Endothelial cell of umbilical vein (primary cell): Measurements from ENCODE around the gene EML6. TPM values are rescaled to one million over a fixed set of nuclear protein-coding genes. Genes with fewer than 3 reads are reported as not detected.

Experiments used
- BruUV-seq: library from RNA; stranded (reverse); fragments of 400-500 nt; replicated peaks from 2 replicates; lab custom pipeline; 2021; lab: Mats Ljungman, UMichigan
- CTCF ChIA-PET: fragments of 300-600, 350-600 bp; sonication (Branson Sonifier 250); formaldehyde crosslinking; loops from one replicate; lab custom pipeline; 2021; ENCODE audit warnings: antibody characterized with exemption, inconsistent platforms; lab: Charles Lee
- POLR2A ChIA-PET: fragments of 300-600, 350-600 bp; sonication (Branson Sonifier 250); formaldehyde crosslinking; loops from one replicate; lab custom pipeline; 2021; ENCODE audit warnings: antibody characterized with exemption, inconsistent platforms; lab: Charles Lee
- DNase-seq: peaks from one replicate; pipeline ENCODE4 v3.0.0-alpha.2; 2011; ENCODE audit warnings: low read depth, low spot score
- FAIRE-seq: peaks from 2 replicates; lab custom pipeline; 2011; peaks lifted over from hg19 to GRCh38; lab: Jason Lieb, UNC
- H2AFZ ChIP-seq: 2 replicates; pipeline ENCODE4 v1.6.0; 2012; ENCODE audit warnings: low read depth, low read length, control low read depth, inconsistent platforms
- H3K27ac ChIP-seq: 2 replicates; pipeline ENCODE4 v1.5.1; 2011; ENCODE audit warnings: low read depth, mild to moderate bottlenecking, control low read depth, low read length, moderate library complexity; ENCODE audit not compliant: insufficient read depth
- H3K27me3 ChIP-seq, 2 experiments: 2 replicates each; pipeline versions ENCODE4 v1.6.0 to v1.6.1; 2011; ENCODE audit warnings: low read length in 2 of 2, mixed read lengths in 1 of 2; ENCODE audit not compliant: control insufficient read depth in 2 of 2, insufficient read depth in 2 of 2
- H3K36me3 ChIP-seq, 2 experiments: 2 replicates in 1 of 2; 3 replicates in 1 of 2; pipeline ENCODE4 v1.5.1; 2011; ENCODE audit warnings: low read length in 2 of 2, mild to moderate bottlenecking in 1 of 2, moderate library complexity in 1 of 2; ENCODE audit not compliant: control insufficient read depth in 2 of 2, insufficient read depth in 2 of 2; ENCODE audit errors: extremely low read depth in 1 of 2
- H3K4me1 ChIP-seq: 3 replicates; pipeline ENCODE4 v1.5.1; 2011; ENCODE audit warnings: mild to moderate bottlenecking, low read length; ENCODE audit not compliant: control insufficient read depth, insufficient read depth; ENCODE audit errors: extremely low read depth
- H3K4me2 ChIP-seq: 2 replicates; pipeline ENCODE4 v1.6.1; 2011; ENCODE audit warnings: low read length, control low read depth, mixed read lengths; ENCODE audit not compliant: insufficient read depth
- H3K4me3 ChIP-seq, 3 experiments: fragments of 200-600 bp in 1 of 3; sonication (generic), shearing (Covaris generic) in 1 of 3; replicated peaks in 1 of 3; 2 replicates each; pipeline ENCODE4 v1.5.1; 2011 to 2016; ENCODE audit warnings: control low read depth in 3 of 3, low read length in 3 of 3, mild to moderate bottlenecking in 2 of 3, inconsistent platforms in 1 of 3, low read depth in 1 of 3, moderate library complexity in 1 of 3; ENCODE audit not compliant: insufficient read depth in 1 of 3
- H3K79me2 ChIP-seq: 2 replicates; pipeline ENCODE4 v1.6.0; 2012; ENCODE audit warnings: low read length, inconsistent platforms; ENCODE audit not compliant: control insufficient read depth, insufficient read depth
- H3K9ac ChIP-seq: replicated peaks from 2 replicates; pipeline ENCODE3; 2011; ENCODE audit warnings: low read length, control low read depth; ENCODE audit not compliant: insufficient read depth; ENCODE audit errors: extremely low read depth
- H3K9me1 ChIP-seq: replicated peaks from 3 replicates; pipeline ENCODE4 v1.6.0; 2011; ENCODE audit warnings: mild to moderate bottlenecking, low read length; ENCODE audit not compliant: control insufficient read depth, insufficient read depth; ENCODE audit errors: extremely low read depth
- H3K9me3 ChIP-seq: replicated peaks from 2 replicates; pipeline ENCODE4 v1.5.1; 2012; ENCODE audit warnings: low read length, inconsistent platforms; ENCODE audit not compliant: control insufficient read depth, insufficient read depth
- H4K20me1 ChIP-seq: replicated peaks from 2 replicates; pipeline ENCODE3; 2011; ENCODE audit warnings: mild to moderate bottlenecking, low read length; ENCODE audit not compliant: control insufficient read depth, insufficient read depth; ENCODE audit errors: extremely low read depth
- CTCF ChIP-seq, 2 donors: IDR thresholded peaks; 1 replicate in 1 of 2; 2 replicates in 1 of 2; pipeline ENCODE4 v1.5.1; 2011; ENCODE audit warnings: low read length in 2 of 2, mild to moderate bottlenecking in 2 of 2, moderate library complexity in 2 of 2, control low read depth in 1 of 2, inconsistent platforms in 1 of 2, low read depth in 1 of 2; ENCODE audit not compliant: insufficient read depth in 1 of 2; ENCODE audit errors: extremely low read depth in 1 of 2
- EZH2 ChIP-seq: IDR thresholded peaks from 2 replicates; pipeline ENCODE4 v1.6.1; 2012; ENCODE audit warnings: borderline replicate concordance, low read depth, mild to moderate bottlenecking, moderate library complexity, low read length, inconsistent platforms; ENCODE audit not compliant: severe bottlenecking
- FOS ChIP-seq: IDR thresholded peaks from 2 replicates; pipeline ENCODE4 v1.6.1; 2011; ENCODE audit warnings: mild to moderate bottlenecking, low read length, moderate library complexity, borderline replicate concordance; ENCODE audit not compliant: insufficient read depth
- GATA2 ChIP-seq: IDR thresholded peaks from 2 replicates; pipeline ENCODE4 v1.7.0; 2011; ENCODE audit warnings: low read depth, mild to moderate bottlenecking, moderate library complexity, mixed read lengths, low read length; ENCODE audit not compliant: insufficient read length, insufficient read depth
- JUN ChIP-seq: IDR thresholded peaks from 2 replicates; pipeline ENCODE4 v1.6.1; 2011; ENCODE audit warnings: borderline replicate concordance, low read depth; ENCODE audit not compliant: insufficient read length, insufficient read depth
- MAX ChIP-seq: IDR thresholded peaks from 2 replicates; pipeline ENCODE4 v1.6.1; 2011; ENCODE audit not compliant: insufficient read depth, insufficient read length
- MYC ChIP-seq: IDR thresholded peaks from one replicate; pipeline ENCODE4 v1.6.1; 2011; ENCODE audit warnings: mild to moderate bottlenecking, low read depth, low read length
- POLR2A ChIP-seq: IDR thresholded peaks from 2 replicates; pipeline ENCODE4 v1.6.1; 2012; ENCODE audit warnings: low read depth, mild to moderate bottlenecking, control low read depth, low read length
- POLR2AphosphoS5 ChIP-seq: IDR thresholded peaks from 2 replicates; pipeline ENCODE4 v1.6.1; 2012; ENCODE audit warnings: low read depth, mild to moderate bottlenecking, control low read depth, low read length, moderate library complexity; ENCODE audit not compliant: insufficient read depth
- dilution Hi-C: fragments of 300-500 bp; cut with MboI; formaldehyde crosslinking; loops from one replicate; pipeline ENCODE4 v1.15.0; 2019; ENCODE audit warnings: low sequenced_read_pairs; ENCODE audit not compliant: extremely low pct_ligation_motif_present
- intact Hi-C: fragments of 100-400 bp; cut with micrococcal nuclease; formaldehyde crosslinking; loops from one replicate; pipeline ENCODE4 v1.10.0; 2022
- polyA plus RNA-seq, 4 experiments: library from polyadenylated mRNA; depleted of rRNA in 3 of 4; stranded (reverse) in 3 of 4; unstranded in 1 of 4; fragments of >200 nt; gene quantifications; 2 replicates each; pipeline versions ENCODE4 v1.2.1 to v1.2.3, GENCODE V29; 2011 to 2012; ENCODE audit warnings: missing spikeins in 1 of 4
- total RNA-seq: library from RNA; stranded (reverse); gene quantifications from 2 replicates; pipeline ENCODE4 v1.2.3, GENCODE V29; 2021

EML6 gene
- total and polyA plus RNA-seq, 2 donors (not counting 3 experiments of a cell fraction or from before 2014, with no cell fraction given): 0.79 to 2.1 TPM

DNA sequence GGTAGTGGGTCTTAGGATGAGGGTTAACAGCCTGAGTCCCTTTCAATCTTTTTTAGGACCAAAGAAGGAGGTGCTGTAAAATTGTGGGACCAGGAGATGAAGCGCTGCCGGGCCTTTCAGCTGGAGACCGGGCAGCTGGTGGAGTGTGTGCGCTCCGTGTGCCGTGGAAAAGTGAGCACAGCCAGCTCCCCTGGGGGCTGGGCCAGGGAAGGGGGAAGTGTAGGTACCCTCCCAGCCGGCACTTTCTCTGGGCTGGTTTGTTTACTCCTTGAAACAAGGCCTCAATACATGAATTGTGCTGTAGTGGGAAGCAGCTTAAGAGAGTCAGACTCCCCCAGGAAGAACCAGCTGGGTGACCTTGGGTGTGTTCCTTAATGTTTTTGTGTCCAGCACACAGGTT lies 236.7 kb downstream of the EML6 start:
- TF ChIP-seq POLR2A (no peak), GATA2 (no peak), EZH2 (no peak), JUN (no peak), MAX (no peak), POLR2AphosphoS5 (no peak), MYC (no peak), CTCF (IDR thresholded peaks at IDR 0.05; ENCODE audit: extremely low read depth in 1 of 2, insufficient read depth in 1 of 2, low read depth in 1 of 2, low read length in 2 of 2) (no peak), FOS (no peak)
- BruUV-seq: no TSS peak
- H3K79me2 ChIP-seq: no peaks in the 10 kb centered on the region
- no peaks in the 10 kb centered on the region for H3K4me1 ChIP-seq
- no peaks in the 10 kb centered on the region for H3K36me3 ChIP-seq
- intact Hi-C loops: no loop called here
- H2AFZ ChIP-seq: no peak overlapping the region
- ChIA-PET POLR2A (no interaction called here), CTCF (interaction anchor here (1.2 to 1.6 kb wide), 4 partner anchors 8 to 121 kb away, joined by 3 to 12 read pairs (median 4); no protein-coding TSS in a partner anchor)
- H3K9me1 ChIP-seq: no peaks in the 10 kb centered on the region
- FAIRE-seq (no peak), DNase-seq (no peak)
- no peak overlapping the region for H3K27ac ChIP-seq
- H3K27me3 ChIP-seq: no peaks in the 10 kb centered on the region
- H3K4me2 ChIP-seq: no peak overlapping the region
- H3K9me3 ChIP-seq: no peaks in the 10 kb centered on the region
- no peak overlapping the region for H3K4me3 ChIP-seq
- dilution Hi-C loops: no loop called here
- H3K9ac ChIP-seq: no peak overlapping the region
- H4K20me1 ChIP-seq: no peaks in the 10 kb centered on the region
